RKO (cell line): Measurements from ENCODE around the gene COX19.
A peak's percentile ranks its signal among the peaks of the same experiment; 100 is the strongest.
"Not testable (repeated sequence)": the region's sequence is repeated elsewhere in the genome, so short reads cannot be mapped to it uniquely, and the experiment has no call there.

Source experiments
- DNase-seq: peaks from one replicate; pipeline ENCODE4 v3.0.0-alpha.2; 2016; ENCODE audit warnings: low spot score

Gene COX19

DNA sequence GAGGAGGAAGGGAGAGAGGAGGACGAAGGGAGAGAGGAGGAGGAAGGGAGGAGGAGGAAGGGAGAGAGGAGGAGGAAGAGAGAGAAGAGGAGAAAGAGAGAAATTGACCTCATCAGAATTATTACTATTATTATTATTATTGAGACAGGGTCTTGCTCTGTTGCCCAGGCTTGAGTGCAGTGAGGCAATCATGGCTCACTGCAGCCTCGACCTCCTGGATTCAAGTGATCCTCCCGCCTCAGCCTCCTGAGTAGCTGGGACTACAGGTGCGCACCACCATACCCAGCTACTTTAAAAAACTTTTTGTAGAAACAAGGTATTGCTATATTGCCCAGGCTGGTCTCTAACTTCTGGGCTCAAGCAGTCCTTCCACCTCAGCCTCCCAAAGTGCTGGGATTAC lies 31.6 kb downstream of the COX19 start:
- DNase-seq, result not testable (repeated sequence)

DNA sequence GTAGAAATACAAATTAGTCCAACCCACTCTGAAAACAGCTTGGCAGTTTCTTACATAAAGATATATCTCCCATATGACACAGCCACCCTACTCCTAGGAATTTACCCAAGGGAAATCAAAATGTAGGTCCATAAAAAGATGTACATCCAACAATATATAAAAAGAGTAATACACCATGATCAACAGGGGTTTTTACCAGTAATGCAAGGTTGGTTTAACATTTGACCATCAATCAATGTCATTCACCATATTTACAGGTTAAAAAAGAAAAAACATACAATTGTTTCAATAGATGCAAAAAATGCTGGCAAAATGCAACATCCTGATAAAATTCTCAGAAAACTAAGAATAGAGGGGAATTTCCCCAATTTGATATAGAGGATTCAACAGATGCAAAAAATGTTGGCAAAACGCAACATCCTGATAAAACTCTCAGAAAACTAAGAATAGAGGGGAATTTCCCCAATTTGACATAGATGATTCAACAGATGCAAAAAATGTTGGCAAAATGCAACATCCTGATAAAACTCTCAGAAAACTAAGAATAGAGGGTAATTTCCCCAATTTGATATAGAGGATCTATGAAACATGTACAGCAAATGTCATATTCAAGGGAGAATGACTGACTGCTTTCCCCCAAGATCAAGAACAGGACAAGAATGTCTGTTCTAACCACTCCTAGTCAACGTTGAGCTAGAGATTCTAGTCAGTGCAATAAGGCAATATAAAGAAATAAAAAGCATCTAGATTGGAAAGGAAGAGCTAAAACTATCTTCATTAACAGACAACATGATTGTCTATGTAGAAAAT lies 34.5 kb downstream of the COX19 start:
- no peak for DNase-seq

DNA sequence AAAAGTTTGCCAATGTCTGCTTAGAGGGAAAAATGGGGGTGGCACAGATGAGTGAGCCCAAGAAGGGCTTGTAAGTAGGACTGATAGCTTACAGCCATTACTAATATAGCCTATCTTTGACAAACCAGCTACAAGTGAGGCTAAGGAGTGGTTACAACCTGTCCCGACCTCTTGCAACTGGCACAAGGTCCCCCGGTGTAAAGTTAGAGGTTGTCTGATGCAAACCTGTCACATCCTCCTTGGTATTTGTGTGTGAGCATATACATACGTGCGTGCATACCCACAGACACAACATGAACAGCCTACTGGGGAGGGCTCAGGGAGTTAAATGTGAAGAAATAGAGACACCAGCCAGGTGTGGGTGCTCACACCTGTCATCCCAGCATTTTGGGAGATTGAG lies 35.5 kb downstream of the COX19 start:
- no peak for DNase-seq

- DNase-seq, result no peak
Observed at GRCh38 chr7:938546-939185, 36.7 kb downstream of the COX19 start.

GRCh38 chr7:937856-938484 lies 37.4 kb downstream of the COX19 start:
- DNase-seq, result no peak

DNA sequence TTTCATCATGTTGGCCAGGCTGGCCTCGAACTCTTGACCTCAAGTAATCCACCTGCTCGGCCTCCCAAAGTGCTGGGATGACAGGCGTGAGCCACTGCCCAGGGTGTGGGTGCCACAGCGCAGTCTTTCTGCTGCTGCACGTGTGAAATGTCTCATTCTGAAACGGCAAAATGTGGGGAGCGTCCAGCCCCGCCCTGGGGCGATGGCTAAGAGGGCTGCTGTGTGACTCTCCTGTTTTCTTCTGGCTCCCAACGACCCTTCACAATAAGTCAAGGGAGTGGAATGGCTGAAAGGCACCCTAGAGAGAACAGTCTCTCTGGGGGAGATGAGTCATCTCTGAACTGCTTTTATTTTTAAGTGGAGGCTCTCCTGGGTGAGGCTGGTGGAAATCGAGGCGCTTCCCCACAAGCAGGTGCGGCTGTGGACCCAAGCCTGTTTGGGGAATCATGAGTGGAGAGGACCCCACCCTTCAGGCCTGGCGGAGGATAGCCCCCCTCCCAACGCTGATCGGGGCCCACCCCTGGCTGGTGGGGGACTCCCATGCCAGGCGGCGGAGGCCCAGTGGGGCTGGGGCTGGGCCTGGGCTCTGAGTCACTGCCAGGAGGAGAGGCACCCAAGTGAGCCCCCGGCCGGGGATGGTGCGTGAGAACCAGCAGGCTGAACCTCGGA lies 38.8 kb downstream of the COX19 start:
- DNase-seq, result peak; percentile 21

DNA sequence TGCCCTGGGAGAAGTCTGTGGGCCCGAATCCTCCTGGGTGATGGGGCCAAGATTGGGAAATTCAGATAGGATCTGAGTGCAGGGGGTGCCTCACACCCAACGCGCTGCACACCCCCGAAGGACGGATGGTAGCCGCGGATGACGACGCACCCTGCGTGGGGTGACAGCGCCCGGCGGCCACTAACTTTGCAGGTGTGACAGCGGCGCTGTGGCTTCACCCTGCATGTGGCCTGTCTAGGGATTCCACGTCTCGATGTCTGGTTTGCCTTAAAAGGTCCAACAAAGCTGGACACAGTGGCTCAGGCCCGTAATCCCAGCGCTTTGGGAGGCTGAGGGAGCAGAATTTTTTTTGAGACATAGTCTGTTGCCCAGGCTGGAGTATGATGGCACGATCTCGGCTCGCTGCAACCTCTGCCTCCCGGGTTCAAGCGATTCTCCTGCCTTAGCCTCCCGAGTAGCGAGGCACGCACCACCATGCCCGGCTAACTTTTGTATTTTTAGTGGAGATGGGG lies 39.4 kb downstream of the COX19 start:
- no peak for DNase-seq

- DNase-seq, result no peak
Observed at GRCh38 chr7:935164-935873, 40.0 kb downstream of the COX19 start.

- no peak for DNase-seq
Observed at GRCh38 chr7:934469-935163, 40.7 kb downstream of the COX19 start.

DNA sequence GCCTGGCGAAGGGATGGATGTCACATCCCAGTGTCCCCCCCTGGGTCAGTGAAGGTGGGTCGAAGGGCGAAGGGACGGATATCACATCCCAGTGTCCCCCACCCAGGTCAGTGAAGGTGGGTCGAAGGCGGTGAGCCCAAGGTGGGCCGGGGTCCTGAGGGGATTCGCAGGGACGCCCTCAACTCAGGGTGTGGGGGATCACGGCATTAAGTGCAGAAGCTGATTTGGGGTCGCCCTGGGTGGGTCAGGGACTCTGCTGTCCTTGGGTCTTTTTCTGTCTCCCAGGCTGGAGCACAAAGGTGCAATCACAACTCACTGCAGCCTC lies 42.7 kb downstream of the COX19 start:
- no peak for DNase-seq

DNA sequence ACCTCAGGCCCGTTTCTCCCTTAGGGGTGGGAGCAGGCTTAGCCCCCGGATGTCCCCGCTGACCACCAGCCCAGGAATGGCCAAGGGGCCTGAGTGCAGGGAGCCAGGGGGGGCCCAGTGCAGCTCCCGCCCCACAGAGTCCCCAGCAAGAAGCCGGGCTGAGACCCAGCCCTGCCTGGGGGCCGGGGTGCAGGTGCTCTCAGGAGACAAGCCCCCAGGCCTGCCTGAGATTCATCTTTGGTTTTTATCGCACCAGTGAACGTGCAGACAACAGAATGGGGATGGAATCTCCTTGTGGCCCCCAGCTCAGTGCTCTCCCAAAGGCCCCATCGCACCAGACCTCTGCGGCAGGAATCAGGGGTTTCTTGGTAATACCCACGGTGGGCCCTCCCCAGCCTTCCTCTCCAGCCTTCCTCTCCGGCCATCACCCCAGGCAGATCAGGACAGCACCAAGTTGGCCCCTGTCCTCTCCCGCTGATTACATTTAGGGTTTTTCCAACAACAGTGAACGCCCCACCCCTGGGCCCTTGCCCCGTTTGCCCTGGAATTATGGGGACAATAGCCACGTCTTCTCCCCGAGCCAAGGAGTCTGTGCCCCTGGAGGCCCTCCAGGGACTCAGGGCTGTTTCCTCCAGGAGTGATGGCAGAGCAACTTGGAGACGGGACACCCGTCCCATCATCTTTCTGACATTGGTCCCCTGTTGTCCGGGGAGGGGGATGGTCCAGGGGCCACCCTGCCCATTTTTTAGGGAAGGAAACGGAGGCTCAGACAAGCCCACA lies 43.3 kb downstream of the COX19 start:
- no peak for DNase-seq

DNA sequence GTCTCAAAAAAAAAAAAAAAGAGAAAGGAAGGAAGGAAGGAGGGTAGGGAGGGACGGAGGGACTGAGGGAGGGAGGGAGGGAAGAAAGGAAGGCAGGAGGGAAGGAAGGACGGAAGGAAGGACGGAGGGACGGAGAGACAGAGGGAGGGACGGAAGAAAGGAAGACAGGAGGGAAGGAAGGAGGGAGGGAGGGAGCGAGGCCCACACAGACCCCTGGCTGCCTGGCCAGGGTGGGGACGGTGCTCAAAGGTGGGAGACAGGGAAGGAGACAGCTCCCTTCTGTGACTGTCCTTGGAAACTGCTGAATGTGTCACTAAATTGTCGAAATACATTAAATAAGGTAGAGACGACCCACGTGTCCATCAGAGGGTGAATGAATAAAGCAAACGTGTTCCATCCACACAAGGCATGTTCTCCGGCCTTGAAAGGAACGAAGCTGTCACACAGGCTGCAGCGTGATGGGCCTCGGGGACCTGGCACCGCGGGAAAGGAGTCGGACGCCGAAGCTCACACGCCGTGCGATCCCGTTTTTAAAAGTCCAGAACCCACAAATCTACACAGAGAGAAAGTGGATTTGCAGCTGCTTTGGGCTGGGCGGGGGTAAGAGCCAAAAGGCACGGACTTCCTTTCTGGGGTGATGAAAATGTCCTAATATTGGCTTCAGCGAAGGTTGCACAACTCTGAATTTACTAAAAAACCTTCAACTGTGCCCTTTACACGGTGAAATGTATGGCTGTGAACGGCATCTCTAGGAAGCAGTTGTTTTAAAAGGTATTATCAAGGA lies 44.2 kb downstream of the COX19 start:
- DNase-seq, result no peak

GRCh38 chr7:929311-929711 lies 46.0 kb downstream of the COX19 start:
- DNase-seq, result no peak

GRCh38 chr7:927031-927671 lies 48.2 kb downstream of the COX19 start:
- no peak for DNase-seq

DNA sequence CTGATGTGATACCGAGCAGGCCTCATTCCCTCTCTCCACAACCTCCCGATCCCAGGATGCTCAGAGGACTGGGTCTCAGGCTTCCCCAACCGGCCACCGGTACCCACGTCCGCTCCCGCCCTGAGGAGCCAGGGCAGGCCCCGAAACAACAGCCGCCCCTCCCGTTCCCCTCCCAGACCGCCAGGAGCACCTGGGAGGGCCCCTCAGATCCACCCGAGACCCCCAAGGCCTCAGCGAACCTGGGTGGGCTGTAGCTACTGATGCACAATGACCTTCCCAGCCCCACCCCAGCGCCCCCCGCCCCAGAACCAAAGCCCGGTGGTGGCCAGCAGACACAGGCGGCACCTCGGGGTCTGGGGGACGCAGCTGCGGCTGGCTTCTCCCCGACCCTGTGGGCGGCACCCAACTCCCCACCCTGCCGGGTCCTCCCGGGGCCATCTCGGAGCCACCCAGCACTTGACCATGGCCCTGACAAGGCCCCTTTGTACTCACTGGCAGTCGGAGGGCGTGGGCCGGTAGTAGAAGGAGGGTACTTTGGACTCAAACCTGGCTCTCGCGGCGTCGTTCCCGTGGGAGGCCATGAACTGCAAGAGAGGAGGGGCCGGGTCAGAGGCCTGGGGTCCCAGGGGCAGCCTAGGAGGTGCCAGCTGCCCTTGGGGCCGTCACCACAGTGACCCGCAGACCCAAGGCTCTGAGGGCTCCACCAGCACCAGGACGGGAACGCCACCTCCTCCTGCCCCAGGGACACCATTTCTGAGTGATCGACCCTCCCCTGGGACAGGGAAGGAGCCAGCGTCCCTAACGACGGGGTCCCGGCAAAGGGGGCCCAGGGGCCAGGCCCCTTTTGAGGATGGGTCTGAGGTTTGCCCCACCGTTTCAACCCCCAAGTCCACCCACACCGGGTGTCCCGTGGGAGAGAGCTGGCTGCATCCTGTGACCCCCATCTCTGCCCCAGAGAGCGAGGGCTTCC lies 49.0 kb downstream of the COX19 start:
- DNase-seq, result no peak

DNA sequence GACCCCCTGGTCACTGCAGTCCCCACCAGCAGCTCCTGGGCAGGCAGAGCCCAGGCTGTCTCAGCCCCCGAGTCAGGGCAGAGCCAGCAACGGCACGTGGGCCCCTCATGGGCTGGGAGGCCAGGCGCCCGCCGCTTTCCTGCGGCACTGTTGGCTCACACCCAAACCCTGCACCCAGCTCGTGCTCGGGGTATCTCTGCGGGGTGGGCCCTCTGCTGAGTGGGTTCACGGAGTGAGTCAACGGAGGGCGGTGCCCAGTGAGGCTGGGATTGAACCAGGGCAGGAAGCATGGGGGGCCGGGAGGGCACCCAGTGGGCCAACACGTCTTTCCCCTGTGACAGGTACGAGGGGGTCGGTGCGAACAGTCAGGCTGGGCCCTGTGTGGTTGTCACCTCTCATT lies 49.7 kb downstream of the COX19 start:
- DNase-seq, result no peak

DNA sequence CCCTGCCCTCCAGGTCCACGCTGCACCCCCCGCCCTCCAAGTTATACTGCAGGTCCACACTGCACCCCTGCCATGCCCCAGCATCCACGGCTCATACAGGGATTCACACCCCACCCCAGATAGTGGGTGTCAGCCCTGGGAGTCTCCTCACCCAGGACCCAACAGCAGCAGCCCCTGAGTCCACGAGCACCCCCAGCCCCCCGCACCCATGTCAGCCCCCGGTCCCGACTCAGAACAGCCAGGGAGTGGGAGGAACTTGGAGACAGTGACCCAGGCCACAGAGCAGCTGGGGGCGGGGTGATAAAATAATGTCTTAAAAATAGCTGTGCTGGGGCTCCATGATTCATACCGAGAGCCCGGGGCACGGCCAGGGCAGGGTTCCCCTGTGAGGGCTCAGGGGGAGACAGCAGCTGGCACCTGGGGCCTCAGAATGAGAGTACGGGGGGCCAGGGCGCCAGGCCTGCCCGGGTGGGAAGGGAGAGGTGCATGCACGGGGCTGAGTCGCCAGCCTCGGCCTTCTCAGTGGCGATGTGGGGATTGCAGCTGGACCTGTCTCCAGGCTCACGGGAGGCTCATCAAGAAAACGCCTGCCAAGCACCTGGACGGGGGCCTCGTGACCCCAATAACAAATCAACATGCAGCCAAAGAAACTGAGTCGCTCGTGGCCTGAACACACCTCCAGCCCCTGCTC lies 50.7 kb downstream of the COX19 start:
- DNase-seq, result no peak
